GM18858 (cell line): Measurements from ENCODE around the gene SCN3A.
A peak's percentile ranks its signal among the peaks of the same experiment; 100 is the strongest.

Source experiments
- ATAC-seq: cut with Tn5 transposase; IDR thresholded peaks from one replicate; pipeline ENCODE4 v1.9.1; 2021; ENCODE audit not compliant: unreplicated experiment

SCN3A gene

GRCh38 chr2:165203689-165204559 is at the start of gene SCN3A:
Gene SCN3A (minus strand): TSS chr2:165204050. CDS start chr2:165176394, 27,656 bp downstream.
- ATAC-seq, result peak; percentile 59

DNA sequence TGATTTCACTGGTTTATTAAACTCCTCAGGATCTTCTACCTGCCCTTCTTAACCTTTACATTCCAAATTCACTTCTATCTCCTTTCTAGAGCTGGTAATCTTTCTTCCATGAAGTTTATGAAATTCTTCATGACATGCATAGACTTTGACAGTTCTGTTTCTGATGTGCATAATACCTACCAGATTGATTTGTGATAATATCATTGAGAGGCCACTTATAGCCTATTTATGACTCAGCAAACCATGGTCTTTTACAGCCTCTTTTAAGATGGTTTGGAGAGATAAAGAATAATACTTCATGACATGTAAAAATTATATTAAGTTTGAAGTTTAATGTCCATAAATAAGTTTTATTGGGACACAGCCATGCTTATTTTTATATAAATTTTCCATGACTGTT is 49.3 kb upstream of the SCN3A start:
- ATAC-seq, result no peak

DNA sequence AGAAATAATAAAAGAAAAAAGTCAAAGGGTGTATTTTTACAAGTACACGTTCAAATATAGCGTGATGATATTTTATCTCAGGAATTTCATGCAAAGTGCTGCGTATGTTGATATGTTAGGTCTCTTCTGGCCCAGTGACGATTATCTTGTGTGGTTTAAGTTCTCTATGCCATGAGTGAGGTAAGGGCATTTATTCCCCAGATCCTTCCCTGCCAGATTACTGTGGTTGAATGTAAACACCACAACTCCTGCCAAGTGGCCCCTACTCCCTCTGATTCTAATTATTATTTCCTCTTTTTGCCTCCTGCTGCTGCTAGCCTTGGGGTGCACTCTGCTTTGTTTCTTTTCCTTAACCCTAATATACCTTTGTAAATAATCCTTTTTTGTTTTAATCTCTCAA is 47.5 kb upstream of the SCN3A start:
- ATAC-seq, result no peak

DNA sequence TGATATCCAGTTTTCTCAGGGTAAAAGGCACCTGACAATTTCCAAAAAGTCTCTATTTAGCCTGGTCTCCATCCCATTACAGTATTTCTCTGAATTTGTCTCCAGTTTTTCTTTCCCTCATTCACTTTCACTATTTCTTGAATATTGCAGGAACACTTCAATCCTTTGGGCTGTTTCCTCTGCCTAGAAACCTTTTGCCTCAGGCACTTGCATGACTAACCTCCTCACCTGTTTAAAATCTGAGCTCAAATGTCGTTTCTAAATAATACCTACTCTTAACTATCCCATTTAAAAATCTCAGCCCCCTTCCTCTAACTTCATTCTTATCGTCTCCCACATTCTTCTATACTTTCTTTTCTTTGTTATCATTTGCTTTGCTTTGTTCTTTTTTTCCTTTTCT is 44.4 kb upstream of the SCN3A start:
- ATAC-seq, result no peak

DNA sequence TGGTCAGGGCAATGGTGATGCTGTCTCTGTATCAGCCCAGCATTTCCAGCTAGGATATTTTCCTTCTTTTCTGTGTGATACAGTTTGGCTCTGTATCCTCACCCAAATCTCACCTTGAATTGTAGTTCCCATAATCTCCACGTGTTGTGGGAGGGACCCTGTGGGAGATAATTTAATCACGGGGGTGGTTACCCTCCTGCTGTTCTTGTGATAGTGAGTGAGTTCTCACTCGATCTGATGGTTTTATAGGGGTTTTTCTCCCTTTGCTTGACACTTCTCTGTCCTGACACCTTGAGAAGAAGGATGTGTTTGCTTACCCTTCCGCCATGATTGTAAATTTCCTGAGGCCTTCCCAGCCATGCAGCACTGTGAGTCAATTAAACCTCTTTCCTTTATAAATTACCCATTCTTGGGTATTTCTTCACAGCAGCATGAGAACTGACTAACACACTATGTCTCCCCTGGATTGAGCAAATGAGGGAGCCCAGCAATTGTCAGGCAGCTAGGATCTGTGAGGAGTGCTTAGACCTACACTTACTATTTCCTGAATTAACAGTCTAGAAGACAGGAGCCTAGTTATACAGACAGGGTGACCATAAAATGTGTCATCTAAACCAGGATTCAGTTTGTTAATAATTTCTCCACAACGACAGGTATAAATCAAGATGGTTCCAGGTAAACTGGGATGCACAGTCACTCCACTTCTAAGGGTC is 41.4 kb upstream of the SCN3A start:
- ATAC-seq, result no peak

- ATAC-seq, result no peak
Measured at GRCh38 chr2:165240916-165241315, 37.1 kb upstream of the SCN3A start.

- no peak for ATAC-seq
Measured at GRCh38 chr2:165239856-165240515, 36.1 kb upstream of the SCN3A start.

DNA sequence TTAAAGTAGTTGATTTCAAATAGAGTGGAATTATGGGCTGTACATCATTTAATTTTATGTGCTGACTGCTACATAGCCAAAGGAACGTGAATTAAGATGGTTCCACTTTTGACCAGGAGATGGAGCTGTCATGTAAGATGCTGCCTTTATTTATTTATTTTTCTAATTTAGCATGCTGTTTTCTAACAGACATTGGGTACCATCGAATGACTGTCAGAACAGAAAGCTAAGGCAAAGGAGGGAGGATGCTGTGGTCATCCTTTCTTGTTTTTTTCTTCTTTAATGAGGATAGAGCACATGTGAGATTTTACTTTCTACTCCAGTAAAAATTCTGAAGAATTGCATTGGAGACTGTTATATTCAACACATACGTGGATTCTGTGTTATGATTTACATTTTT is 35.4 kb upstream of the SCN3A start, which contains the start of gene SCN2A:
TSS of gene SCN2A (plus strand) at position 185 of the 400 bp plus-strand sequence. CDS start 56,410 bp downstream, outside the sequence.
- ATAC-seq, result peak; percentile 83

GRCh38 chr2:165238295-165238694 is 34.4 kb upstream of the SCN3A start:
- no peak for ATAC-seq

- ATAC-seq, result no peak
Measured at GRCh38 chr2:165237056-165237455, 33.2 kb upstream of the SCN3A start.

DNA sequence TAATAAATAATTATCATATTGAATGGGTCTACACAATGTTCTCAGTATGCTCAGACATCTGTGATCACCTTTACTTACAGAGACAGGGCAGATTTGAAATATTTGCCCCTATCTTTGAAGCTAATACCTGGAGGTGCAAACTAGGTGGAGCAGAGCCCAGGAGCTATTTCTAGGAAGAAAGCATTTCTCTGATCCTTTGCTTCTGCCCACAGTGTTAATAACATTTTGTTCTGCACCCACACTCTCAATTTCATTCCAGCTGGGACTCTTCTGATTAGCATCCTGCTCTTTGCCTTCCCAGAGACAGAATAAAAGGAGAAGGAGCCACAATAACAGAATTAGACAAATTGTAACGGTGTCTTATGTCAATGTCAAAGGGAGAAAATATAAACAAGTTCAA is 23.7 kb upstream of the SCN3A start:
- no peak for ATAC-seq

- no peak for ATAC-seq
Measured at GRCh38 chr2:165224941-165225340, 21.1 kb upstream of the SCN3A start.

DNA sequence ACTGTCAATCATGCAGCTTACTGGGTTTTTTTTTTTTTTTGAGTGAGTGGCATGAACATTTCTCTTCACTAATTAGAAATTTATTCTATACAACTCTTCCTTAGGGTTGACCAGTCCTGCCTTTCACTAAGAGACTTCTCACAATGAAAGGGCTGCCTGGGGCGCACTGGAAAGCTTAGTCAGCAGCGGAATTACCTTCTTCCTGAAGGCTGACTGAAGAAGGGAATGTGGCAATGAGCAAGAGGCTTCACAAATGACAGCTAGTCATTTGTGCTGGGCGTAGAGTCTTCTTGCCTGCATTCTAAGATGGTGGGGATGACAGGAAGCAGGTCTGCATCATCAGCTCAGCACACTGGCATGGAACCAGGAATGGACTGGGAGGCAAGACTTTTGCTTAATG is 15.6 kb upstream of the SCN3A start:
- ATAC-seq, result no peak

GRCh38 chr2:165214093-165214492 is 10.2 kb upstream of the SCN3A start:
- no peak for ATAC-seq

DNA sequence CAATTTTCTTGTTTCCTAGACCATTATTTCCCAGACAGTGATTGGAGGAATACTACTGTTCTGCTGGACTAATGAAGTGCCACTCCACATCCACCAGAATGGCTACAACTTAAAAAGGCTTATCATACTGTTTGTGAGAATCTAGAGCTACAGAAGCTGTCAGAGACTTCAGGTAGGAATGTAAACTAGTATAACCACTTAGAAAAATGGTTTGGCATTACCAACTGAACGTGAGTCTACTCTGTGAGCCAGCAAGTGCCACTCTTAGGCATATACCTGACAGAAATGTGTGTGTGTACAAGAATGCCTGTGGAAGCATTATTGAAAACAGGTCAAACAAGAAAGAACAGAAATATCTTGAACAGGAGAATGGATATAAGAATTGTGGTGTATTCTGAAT is 4.2 kb upstream of the SCN3A start:
- ATAC-seq, result no peak

DNA sequence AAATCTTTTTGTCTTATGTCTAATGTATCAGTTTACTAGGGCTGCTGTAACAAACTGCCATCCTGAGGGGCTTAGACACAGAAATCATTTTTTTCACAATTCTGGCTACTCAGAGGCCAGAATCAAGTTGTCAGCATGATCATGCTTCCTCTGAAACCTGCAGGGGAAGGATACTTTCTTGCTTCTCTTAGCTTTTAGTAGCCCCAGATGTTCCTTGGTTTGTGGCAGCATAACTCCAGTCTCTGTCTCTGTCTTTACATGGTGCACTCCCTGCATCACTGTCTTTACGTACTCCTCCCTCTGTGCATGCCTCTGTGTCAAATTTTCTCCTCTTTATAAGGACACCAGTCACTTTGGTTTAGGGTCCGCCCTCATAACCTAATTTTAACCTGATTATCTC is 2.0 kb upstream of the SCN3A start:
- no peak for ATAC-seq

DNA sequence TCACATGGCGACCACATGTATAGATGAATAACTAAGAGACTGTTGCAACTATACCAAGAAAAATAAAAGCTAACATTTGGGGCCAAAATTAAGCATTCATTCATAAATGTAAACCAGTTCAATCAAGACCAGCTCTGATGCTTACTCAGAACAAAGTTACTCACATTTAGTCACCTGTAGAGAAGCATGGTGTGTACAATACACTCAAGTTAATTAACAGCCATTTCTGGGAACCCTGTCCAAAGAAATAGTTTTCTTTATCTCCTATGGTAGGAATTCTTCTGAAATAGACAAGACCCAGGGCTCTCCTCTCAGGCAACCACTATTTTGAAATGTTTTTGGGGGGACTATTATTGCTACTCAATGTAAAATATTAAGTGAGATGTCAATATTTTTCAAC is 1.6 kb downstream of the SCN3A start:
- ATAC-seq, result no peak

DNA sequence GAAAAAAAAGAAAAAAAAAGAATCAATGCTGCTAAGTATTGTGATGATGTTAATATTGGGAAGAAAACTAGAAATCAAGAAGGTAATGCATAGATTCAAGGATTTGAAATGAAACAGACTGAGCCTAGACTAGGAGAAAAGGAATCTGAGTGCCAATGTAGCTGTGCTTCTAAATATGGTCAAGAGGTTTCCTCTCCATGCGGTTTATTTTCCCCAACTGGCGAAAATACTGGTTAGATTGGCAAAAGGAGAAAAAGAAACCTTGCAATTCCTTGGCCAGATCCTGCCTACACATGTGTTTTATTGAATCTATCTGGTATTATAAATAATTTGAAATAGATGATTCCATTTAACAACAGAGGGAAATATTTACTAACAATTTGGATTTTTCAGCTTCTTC is 5.7 kb downstream of the SCN3A start:
- ATAC-seq, result no peak

GRCh38 chr2:165197346-165197745 is 6.5 kb downstream of the SCN3A start:
- no peak for ATAC-seq

DNA sequence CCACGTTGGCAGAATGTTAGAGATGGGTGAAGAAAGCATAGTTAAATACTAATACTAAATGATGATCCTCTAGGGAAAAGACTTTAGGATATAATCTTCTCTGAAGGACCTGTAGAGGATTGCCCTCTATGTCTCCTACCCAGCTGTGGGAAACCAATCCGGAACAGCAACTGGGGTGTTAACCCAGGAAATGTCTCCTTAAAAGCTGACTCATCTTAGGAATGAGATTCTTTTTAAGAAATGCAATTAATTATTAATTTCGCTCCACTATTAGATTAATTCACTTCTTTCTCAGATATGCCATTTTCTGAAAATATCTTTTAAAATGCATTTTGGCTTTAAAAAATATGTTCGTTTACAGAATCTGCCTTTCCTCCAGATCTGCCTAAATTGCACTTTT is 7.4 kb downstream of the SCN3A start:
- no peak for ATAC-seq

GRCh38 chr2:165193178-165193777 is 10.6 kb downstream of the SCN3A start:
- peak; percentile 95 for ATAC-seq
